Right lobe of liver (tissue), 6 donors: ENCODE results near the gene KLHL14. TPM values are rescaled to one million over a fixed set of nuclear protein-coding genes. Genes with fewer than 3 reads are reported as not detected.

ENCODE experiments used
- ATAC-seq, 4 donors: fragments of 200-7000 bp; cut with Tn5 transposase; one replicate each; pipeline ENCODE4 v1.9.1; 2020; ENCODE audit warnings: mild to moderate bottlenecking in 4 of 4, moderate library complexity in 4 of 4
- DNase-seq, 3 donors: peaks; one replicate each; pipeline ENCODE4 v3.0.0-alpha.2; 2020
- H3K27ac ChIP-seq, 3 donors: fragments of 200-600 bp; one replicate each; pipeline ENCODE4 v1.8.0; 2022
- H3K27me3 ChIP-seq, 2 donors: fragments of 200-600 bp; one replicate each; pipeline ENCODE4 v1.8.0; 2022
- H3K36me3 ChIP-seq, 4 donors: fragments of 200-600 bp; sonication (generic) in 1 of 4; one replicate each; pipeline versions ENCODE4 v1.5.1 to v1.8.0; 2017 to 2022; ENCODE audit warnings: control low read depth in 1 of 4
- H3K4me1 ChIP-seq, 4 donors: fragments of 200-600 bp; sonication (generic) in 1 of 4; one replicate each; pipeline versions ENCODE4 v1.5.1 to v1.8.0; 2017 to 2022; ENCODE audit warnings: control low read depth in 1 of 4
- H3K4me3 ChIP-seq, 3 donors: fragments of 200-600 bp; one replicate each; pipeline ENCODE4 v1.8.0; 2022
- H3K9me3 ChIP-seq, 4 donors: fragments of 200-600 bp; sonication (generic) in 1 of 4; one replicate each; pipeline versions ENCODE4 v1.5.1 to v1.8.0; 2017 to 2022; ENCODE audit warnings: control low read depth in 1 of 4
- CTCF ChIP-seq, 4 donors: fragments of 200-600 bp in 3 of 4; fragments of 450-650 bp in 1 of 4; IDR thresholded peaks; one replicate each; pipeline versions ENCODE4 v1.5.1 to v1.8.0; 2016 to 2022; ENCODE audit warnings: antibody characterized with exemption in 4 of 4, mild to moderate bottlenecking in 2 of 4
- POLR2A ChIP-seq: fragments of 450-650 bp; IDR thresholded peaks from one replicate; pipeline ENCODE4 v1.6.1; 2017; ENCODE audit warnings: antibody characterized with exemption, mild to moderate bottlenecking
- WGBS: methylation state at CpG from one replicate; pipeline ENCODE4 v1.1.6; 2018; ENCODE audit warnings: low coverage, low lambda C conversion rate; ENCODE audit not compliant: insufficient coverage; ENCODE audit errors: missing lambda C conversion rate; 5-methylcytosine and 5-hydroxymethylcytosine counted together
- intact Hi-C, 2 donors: fragments of 100-400 bp; cut with DNase I; formaldehyde crosslinking; loops; one replicate each; pipeline versions ENCODE4 v1.11.2 to v1.14.1; 2022
- small RNA-seq, 2 experiments: library from RNA; depleted of rRNA; stranded (forward); fragments of <200 nt; gene quantifications; one replicate each; pipeline ENCODE3, GENCODE V24; 2016
- total RNA-seq, 6 experiments: library from RNA; depleted of rRNA in 2 of 6; stranded (reverse); fragments of >200 nt in 2 of 6; fragmentation: NEBNext Ultra II Directional in 3 of 6; extraction: Animal tissue kit (Norgen Biotek cat#: 25700) in 3 of 6; gene quantifications; one replicate each; pipeline versions ENCODE4 v1.1.0 to v1.2.4, GENCODE V29; 2016 to 2023
- donor health status: DM: no; HTN: yes; CAD: no.
- donor health status: DM: no; HTN: no; CAD: no.
- donor health status: DM: no; HTN: no; CAD: no.
- donor health status: DM: no; HTN: yes; CAD: no.
- donor health status: DM: no; HTN: yes; CAD: no.

KLHL14 gene
- total RNA-seq, 6 experiments from 2014 or later = 0.09 to 0.24 TPM; not detected in 4

- ATAC-seq = no peak
- TF ChIP-seq POLR2A = no peak
- TF ChIP-seq CTCF (IDR thresholded peaks at IDR 0.05) = no peak
- Histone ChIP-seq H3K36me3 (no peaks in the 10 kb centered on the region), H3K27ac (no peak overlapping the region), H3K4me1 (no peaks in the 10 kb centered on the region), H3K9me3 (no peaks in the 10 kb centered on the region), H3K27me3 (no peaks in the 10 kb centered on the region), H3K4me3 (no peak overlapping the region)
- DNase-seq = no peak
- WGBS = 53% methylated on average over 9 of the region's 16 CpGs
- intact Hi-C loops = no loop called here
These were observed 142.7 kb downstream of the KLHL14 start for GRCh38 chr18:32629981-32630700.

DNA sequence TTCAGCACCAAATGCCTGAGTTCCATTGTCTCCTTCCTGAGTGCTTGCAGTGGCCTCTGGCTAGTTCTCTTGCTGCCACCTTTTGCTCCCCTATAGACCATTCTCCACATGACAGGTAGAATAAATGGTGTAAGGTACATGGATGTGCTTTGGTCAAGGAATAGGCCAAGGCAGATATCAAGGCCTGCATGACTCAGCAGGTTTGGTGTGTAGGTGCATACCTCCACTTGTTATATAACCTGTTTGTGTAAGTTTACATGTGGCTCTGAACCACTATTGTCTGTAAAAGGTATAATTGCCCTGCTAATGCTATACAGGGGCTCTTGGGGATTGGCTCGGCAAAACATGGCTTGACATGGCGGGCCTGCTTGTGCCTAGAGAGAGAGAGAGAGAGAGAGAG, 143.5 kb downstream of the KLHL14 start:
- intact Hi-C loops = no loop called here
- Histone ChIP-seq H3K27me3 (no peaks in the 10 kb centered on the region), H3K4me1 (no peaks in the 10 kb centered on the region), H3K9me3 (no peaks in the 10 kb centered on the region), H3K36me3 (no peaks in the 10 kb centered on the region), H3K4me3 (no peak overlapping the region), H3K27ac (no peak overlapping the region)
- TF ChIP-seq CTCF (IDR thresholded peaks at IDR 0.05) (no peak), POLR2A (no peak)
- DNase-seq = no peak
- ATAC-seq = no peak
- WGBS = 100% methylated on average over 1 of the region's 2 CpGs

DNA sequence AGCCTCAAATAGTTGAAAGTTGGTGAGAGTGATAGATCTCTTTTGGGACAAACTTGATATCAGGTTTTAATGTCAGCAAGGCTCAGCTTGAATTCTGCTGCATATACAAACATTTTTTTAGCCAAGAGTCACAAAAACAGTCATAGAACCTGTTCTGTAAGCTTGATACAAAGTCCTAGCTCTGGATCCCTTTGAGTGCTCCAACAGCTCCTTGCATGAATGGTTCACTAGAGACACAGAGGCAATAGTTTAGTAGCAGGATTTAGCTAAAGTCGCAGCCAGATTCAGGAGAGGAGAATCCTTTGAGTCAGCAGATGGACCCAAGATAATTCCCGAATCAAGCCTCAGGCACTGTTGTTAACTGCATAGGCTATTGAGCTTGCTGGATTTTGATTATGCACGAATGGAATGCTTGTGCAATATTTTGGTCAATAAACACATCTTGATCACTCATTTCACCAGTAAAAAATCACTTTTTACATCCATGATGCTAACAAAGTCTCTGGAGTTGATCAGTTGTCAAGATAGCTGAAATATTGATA, 148.6 kb downstream of the KLHL14 start:
- Histone ChIP-seq H3K27me3 (no peaks in the 10 kb centered on the region), H3K27ac (no peak overlapping the region), H3K4me3 (no peak overlapping the region), H3K36me3 (no peaks in the 10 kb centered on the region), H3K9me3 (no peaks in the 10 kb centered on the region), H3K4me1 (no peaks in the 10 kb centered on the region)
- ATAC-seq (no peak), DNase-seq (no peak)
- TF ChIP-seq CTCF (IDR thresholded peaks at IDR 0.05) = no peak
- no peak for TF ChIP-seq POLR2A
- intact Hi-C loops = no loop called here
- 47% methylated on average over 2 of the region's 3 CpGs for WGBS

DNA sequence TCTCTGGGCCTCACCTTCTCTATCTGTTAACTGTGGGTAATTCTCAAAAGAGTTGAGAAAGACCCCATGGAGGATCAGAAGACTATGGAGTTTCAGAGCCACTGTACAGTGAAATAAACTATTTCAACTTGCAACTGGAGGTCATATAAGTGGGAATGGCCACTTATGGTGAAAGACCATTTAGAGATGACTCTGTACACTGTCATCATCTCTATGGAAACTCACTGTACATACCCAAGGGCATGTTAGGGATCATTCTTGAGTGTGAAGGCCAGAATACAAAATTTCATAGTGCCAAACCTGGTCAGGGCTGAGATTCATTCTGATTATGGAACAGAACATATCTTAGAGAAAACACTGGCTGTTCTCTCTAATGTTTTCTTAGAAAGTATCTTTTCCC, 149.3 kb downstream of the KLHL14 start:
- ATAC-seq = no peak
- TF ChIP-seq CTCF (IDR thresholded peaks at IDR 0.05) (no peak), POLR2A (no peak)
- Histone ChIP-seq H3K36me3 (no peaks in the 10 kb centered on the region), H3K27me3 (no peaks in the 10 kb centered on the region), H3K4me3 (no peak overlapping the region), H3K9me3 (no peaks in the 10 kb centered on the region), H3K4me1 (no peaks in the 10 kb centered on the region), H3K27ac (no peak overlapping the region)
- intact Hi-C loops = no loop called here
- DNase-seq = no peak

Small RNAs within 50 kb of the gene (small RNA-seq; reads per million reads assigned to genes)
- 0 reads per million in 2 experiments for gene AC012123.2
